ENCODE measurements around the gene MAST4.

MAST4 gene

DNA sequence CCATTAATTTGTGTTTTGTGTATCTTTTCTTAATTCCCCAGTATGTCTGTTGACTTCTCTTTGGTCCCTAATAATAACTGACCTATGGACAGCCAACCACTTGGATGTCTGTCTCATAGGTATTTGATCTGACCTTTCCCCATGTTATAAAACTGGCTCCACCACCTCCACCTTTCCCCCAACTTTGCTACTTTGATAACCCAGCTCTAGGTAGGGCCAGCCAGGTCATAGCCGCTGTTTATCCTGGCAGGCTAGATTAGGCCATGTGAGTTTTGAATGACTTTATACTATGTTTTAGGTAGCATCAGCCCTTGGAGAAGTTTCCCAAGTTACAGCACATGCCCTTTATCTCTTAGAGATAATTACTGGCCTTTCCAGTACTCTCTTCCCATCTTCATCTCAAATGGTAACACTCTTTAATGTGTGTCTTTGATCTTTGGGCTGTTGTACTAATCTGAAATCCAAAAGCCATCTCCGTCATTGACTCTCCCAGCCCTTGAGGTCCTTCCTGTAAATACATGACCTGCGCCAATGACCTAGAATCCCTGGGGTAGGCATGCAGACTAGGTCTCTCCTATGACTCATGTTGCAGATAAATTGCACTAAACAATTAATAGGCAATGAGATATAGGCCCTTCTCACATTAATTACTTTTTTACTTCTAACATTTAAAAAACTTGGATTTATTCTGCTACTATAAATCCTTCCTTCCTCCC, 447.8 kb downstream of the MAST4 start:
- no peak for DNase-seq
- in situ Hi-C loops (cut with HindIII; ENCODE audit: low pct_ligation_motif_present, low pct_unique_long_range_greater_than_20kb, low sequenced_read_pairs) = no loop called here

DNA sequence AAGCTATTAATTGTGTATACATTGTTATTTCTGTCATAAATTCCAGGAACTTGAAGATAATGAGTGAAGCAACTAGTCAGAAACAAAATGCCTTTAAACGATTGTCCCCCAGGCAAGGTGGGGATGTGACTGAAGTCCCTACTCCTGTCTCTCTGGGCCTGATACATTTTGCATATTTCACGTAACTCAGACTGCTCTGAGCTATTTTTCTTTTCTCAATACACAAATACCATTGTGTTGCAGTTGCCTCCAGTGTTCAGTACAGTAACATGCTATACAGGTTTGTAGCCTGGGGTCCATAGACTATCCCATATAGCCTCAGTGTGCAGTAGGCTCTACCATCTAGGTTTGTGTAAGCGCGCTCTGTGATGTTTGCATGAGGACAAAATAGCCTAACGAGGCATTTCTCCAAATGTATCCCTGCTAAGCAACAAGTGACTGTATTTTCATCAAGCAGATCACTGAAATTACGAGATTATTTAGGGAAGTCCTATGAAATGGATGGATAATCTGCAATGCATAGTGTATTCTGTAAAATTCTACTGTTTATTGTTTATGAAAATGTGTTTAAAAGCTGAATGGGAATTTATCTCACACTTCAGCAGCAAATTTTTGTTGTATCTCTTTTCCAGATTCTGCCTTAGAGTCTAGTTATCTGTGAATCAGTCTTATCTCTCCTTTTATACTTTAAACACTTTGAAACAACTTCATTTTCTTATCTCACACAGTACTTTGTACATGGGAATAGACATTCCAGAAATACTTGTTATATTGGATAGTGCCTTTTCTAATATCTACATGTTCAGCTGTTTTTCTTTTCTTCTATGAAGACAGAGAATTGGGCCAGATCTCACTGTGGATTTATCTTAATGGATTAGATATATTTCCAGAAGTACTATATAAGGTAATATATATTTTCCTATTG, 449.9 kb downstream of the MAST4 start:
- in situ Hi-C loops (cut with HindIII; ENCODE audit: low pct_ligation_motif_present, low pct_unique_long_range_greater_than_20kb, low sequenced_read_pairs) = no loop called here
- DNase-seq = no peak

DNA sequence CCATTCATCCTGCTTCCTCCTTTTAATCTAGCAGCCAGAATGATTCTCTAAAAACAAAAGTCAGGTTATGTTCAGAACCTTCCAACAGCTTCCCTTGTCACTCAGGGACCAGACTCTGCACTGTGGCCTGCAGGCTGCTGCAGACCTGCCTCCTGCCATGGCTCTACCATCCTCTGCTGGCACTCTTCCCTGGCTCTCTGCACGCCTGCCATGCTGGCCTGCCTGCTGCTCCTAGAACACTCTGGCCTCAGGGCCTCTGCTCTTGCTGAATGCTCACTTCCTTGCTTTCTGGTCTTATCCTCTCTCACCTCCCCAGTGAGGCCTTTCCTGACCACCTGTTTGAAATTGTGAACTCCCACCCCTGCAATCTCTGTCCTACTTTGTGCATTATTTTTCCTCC, 451.0 kb downstream of the MAST4 start:
- in situ Hi-C loops (cut with HindIII; ENCODE audit: low pct_ligation_motif_present, low pct_unique_long_range_greater_than_20kb, low sequenced_read_pairs) = no loop called here
- DNase-seq = no peak

DNA sequence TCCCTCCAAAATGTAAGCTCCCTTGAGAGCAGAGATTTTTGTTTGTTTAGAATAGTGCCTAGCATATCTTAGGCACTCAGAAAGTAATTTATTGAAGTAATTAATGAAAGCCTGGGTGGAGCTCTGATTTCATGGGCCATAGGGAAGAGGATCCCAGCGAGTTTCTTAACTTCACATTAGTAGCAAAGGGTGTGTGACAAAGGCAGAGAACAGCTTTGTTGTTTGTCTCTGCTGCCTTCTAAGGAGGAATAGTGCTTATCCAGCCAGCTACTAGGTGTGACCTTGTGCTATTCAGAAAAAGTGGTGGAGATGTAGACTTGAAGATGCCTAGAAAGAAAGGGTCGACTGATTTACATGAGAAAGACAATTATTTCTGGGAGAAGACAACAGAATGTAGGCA, 451.4 kb downstream of the MAST4 start:
- in situ Hi-C loops (cut with HindIII; ENCODE audit: low pct_ligation_motif_present, low pct_unique_long_range_greater_than_20kb, low sequenced_read_pairs) = no loop called here

DNA sequence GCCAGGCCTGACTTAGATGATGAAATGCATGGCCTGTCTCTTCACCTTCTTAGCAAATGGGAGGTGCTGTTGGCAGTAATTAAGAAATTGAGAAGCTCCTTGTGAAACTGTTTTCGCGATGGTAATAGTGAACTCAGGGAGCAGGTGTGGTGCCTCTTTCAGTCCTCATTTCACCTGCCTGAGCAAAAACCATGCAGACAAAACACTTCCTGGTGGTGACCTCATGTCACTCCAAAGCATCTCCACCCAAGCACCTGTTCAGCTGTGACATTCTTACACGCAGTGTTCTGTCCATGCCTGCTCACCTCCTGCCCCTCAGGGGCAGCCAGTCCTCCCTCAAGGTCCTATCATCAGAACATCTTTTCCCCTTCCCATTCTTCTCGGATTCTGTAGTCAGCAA, 453.9 kb downstream of the MAST4 start:
- no peak for DNase-seq
- in situ Hi-C loops (cut with HindIII; ENCODE audit: low pct_ligation_motif_present, low pct_unique_long_range_greater_than_20kb, low sequenced_read_pairs) = no loop called here

More for the DNA sequence above, 451.4 kb downstream of the MAST4 start:
- no peak for DNase-seq

DNA sequence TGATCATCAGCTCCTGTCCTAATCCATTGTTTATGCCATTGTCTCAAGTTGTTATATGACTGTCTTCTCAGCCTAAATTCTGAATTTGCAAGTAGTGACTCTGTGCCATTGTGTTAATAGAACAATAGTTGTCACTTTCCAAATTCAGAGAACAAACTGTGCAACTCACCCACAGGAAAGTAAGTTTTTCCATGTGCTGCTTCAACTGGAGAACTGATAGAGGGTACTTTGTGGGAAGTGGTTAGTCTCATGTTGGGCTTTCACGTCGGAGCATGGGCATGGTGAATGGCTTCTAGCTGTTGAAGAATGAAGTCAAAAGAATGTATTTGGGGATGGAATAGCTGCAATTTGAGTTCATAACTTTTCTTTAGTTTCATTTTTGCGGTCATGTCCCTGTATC, 454.4 kb downstream of the MAST4 start:
- no peak for DNase-seq
- in situ Hi-C loops (cut with HindIII; ENCODE audit: low pct_ligation_motif_present, low pct_unique_long_range_greater_than_20kb, low sequenced_read_pairs) = no loop called here

DNA sequence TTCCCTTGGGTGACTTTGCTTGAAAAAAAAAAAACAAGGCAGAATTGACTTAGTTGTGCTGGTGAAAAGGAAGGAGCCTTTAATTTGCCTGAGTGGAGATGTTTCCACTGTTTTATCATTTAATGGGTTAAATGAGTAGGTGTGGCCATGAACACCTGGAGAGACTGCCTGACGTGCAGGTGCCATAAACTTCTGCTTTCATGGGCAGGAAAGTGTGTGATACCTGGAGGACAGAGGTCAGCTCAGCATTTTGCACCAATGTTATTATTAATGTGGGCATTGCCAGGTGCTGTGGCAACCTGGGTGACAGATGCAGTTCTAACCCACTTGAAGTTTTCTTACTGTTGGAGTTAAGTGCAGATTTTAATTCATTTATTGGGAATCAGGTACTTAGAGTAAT, 455.0 kb downstream of the MAST4 start:
- in situ Hi-C loops (cut with HindIII; ENCODE audit: low pct_ligation_motif_present, low pct_unique_long_range_greater_than_20kb, low sequenced_read_pairs) = no loop called here
- no peak for DNase-seq

DNA sequence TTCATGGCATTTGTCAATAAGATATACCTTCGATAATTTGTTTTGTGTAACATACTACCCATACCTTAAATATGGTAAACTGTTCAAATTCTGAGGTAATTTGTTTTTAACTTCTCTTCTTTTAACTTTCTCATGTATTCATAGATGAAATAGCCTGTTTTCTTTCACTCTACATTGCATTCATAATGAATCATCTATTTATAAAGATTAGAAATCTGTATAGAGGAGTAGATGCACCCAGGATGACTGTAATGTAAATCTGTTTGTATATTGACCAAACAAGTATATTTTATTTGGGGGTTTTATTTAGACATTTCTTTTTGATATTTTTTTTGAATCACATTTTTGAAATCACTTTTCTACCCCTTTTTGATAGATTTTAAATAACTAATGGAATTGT, 455.8 kb downstream of the MAST4 start:
- no peak for DNase-seq
- in situ Hi-C loops (cut with HindIII; ENCODE audit: low pct_ligation_motif_present, low pct_unique_long_range_greater_than_20kb, low sequenced_read_pairs) = no loop called here

DNA sequence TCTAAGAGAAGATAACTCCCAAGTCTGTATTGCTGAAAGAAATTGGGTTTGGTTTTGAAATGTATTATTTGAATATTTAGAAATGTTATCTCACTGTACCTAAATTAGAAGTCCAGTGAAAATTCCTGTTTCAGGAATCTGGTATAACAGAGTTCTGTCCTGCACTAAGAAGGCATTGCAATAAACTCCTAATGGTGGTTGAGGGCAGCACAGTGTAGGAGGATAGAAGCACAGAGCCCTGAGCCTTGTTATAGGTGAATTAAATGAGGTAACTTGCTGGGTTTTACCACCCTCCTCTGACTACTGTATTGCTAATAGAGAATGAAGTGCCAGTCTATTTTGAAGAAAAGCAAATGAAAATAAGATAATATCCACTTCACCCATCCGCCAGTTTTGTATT, 457.0 kb downstream of the MAST4 start:
- DNase-seq = no peak
- in situ Hi-C loops (cut with HindIII; ENCODE audit: low pct_ligation_motif_present, low pct_unique_long_range_greater_than_20kb, low sequenced_read_pairs) = no loop called here

DNA sequence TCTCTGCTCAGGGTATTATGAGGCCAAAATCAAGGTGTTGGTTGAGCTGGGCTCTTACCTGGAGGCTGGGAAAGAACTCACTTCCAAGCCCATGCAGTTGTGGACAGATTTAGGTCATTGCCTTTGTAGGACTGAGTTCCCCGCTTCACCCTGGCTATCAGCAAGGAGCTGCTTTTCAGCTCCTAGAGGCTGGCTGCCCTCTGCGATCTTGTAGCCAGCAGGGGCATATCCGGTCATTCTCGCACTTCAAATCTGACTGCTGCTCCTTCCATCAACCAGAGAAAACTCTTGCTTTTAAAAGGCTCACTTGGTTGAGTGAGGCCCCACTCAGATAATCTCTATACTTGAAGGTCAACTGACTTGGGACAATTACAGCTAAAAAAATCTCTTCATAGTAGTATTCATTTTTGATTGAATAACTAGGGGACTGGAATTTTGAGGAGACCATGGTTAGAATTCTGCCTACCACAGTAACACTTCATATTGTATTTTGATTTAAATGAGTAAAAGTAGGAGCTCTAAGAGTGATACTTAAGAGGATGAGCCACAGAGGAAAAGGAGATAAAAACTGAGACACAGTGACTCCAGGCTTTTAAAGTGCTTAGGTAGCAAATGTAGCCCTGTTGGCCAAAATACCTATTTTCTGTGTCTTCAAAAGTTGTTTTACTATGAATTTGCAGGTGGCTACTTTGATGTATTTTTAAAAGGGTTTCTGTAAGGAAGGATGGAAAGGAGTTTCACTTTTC, 463.0 kb downstream of the MAST4 start:
- in situ Hi-C loops (cut with HindIII; ENCODE audit: low pct_ligation_motif_present, low pct_unique_long_range_greater_than_20kb, low sequenced_read_pairs) = no loop called here

DNA sequence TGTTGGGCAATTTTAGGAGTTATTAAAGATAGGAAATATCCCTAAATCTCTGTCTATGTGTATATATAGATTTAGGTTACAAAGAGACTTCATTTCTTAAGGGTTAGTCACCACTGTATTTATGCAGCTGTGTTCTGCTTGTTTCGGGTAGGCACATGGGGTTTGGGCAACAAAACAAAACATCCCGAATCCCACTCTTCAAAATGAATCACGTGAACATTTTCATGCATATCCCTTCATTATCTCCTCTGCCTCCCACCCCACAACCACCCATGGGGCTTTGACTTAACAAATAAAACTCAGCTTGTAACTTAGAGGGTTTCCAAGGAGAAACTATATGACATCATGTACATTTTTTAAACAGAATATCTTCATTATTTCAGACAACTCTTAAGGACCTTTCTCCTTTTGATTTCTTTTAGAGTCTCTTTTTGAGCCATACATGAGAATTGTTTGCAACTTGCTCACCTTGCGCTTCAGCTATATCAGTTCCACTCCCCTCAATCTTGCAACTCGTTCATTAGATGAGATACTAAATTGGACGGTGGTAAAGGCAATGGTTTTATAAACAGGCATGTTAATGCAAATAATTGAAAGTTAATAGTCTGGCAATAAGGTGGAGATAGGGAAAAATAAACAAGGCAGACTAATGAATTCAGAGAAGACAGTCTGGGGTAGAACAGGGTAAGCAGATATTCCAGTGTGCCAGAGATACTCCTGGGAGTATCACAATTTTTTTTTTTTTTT, 463.7 kb downstream of the MAST4 start:
- DNase-seq = no peak

More for the DNA sequence above, 463.0 kb downstream of the MAST4 start:
- DNase-seq = no peak

DNA sequence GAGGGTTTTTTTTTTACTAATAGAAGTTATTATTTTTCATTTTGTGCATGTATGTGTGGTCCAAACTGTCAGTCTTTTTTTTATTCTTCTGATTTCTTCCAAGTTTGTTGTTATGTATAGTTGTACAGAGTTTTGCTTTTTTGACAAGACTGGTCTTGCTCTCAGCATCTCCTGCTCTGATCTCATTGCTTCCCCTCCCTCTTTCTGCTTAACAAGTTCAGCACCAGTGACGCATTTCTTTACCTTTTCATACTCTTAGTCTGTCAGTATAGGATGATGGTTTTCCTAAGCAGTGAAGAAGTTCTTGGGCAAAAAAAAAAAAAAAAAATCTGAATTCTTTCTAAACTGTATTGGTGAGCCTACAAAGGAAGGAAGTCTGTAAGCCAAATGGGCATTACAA, 465.3 kb downstream of the MAST4 start:
- in situ Hi-C loops (cut with HindIII; ENCODE audit: low pct_ligation_motif_present, low pct_unique_long_range_greater_than_20kb, low sequenced_read_pairs) = no loop called here
- no peak for DNase-seq

More for the DNA sequence above, 463.7 kb downstream of the MAST4 start:
- in situ Hi-C loops (cut with HindIII; ENCODE audit: low pct_ligation_motif_present, low pct_unique_long_range_greater_than_20kb, low sequenced_read_pairs) = no loop called here

DNA sequence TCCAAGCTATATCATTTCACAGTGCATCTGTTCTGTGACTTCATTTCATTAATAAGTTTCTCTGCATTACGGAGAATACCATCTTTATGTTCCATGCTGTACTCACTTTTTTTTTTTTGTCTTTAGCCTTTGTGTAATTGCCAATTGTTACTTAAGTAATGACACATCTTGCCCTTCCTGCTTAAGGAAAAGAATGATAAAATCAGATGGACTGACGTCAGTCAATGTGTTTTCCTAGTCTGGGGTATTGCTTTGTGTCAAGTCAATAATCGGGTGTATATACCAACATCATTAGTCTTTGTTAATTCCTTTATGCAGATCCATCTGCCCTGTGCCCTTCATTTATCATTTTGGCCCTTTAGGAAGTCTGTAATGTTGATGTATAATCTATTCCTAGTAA, 466.9 kb downstream of the MAST4 start:
- in situ Hi-C loops (cut with HindIII; ENCODE audit: low pct_ligation_motif_present, low pct_unique_long_range_greater_than_20kb, low sequenced_read_pairs) = no loop called here
- no peak for DNase-seq

DNA sequence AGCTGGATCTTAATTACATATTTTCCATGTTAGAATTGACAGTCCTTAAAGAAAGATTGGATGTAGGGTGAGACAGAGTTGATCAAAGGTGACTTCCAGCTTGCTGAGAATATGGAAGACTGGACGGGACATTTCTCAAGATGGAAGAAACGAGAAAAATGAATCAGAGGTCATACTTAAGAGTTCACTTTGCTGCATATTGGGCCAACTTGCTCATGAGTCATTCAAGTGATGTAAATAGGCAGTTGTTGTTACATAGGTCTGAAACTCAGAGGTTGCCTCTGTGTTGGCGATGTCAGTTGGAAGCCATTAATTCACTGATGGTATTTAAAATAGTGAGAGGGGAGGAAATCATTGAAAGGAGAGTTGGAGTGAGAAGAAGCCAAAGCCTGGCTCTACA, 467.6 kb downstream of the MAST4 start:
- DNase-seq = no peak

DNA sequence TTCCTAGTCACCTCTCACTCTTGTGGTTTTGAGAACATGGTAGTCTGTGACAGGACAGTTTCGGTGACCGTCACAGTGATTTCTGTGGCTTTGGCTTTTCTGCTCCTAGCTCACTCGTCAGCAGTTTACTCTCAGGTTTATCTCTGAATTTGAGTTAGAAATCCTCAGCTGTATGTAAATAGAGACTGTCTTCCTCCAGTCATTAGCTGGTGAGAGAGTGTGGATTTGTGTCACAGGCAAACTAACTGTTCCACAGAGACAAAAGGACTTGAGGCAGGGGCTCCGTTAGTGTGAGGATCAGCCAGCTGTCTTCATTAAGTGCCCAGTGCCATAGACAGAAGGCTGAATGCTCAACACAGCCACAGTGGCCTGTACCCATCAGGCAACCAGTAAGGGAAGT, 469.0 kb downstream of the MAST4 start:
- no peak for DNase-seq
- in situ Hi-C loops (cut with HindIII; ENCODE audit: low pct_ligation_motif_present, low pct_unique_long_range_greater_than_20kb, low sequenced_read_pairs) = no loop called here

More for the DNA sequence above, 467.6 kb downstream of the MAST4 start:
- in situ Hi-C loops (cut with HindIII; ENCODE audit: low pct_ligation_motif_present, low pct_unique_long_range_greater_than_20kb, low sequenced_read_pairs) = no loop called here

DNA sequence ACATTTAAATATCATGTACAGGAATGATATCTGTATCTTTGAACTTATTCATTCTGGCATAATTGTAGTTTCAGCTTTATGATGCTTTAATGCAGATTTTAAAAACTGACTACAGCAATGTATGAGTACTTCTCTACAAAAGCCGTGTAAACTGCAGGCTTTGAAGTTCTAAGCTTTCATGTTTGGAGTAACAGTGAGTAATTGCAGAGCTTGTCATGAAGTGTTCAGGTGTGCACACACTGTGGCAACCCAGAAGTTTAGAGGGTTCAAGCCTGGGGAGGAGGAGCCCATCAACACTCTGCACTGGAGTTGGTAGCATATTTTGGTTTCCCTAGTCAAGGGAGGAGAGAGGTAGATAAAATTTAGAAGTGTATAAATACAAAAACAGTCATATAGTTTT, 469.5 kb downstream of the MAST4 start:
- DNase-seq = no peak
- in situ Hi-C loops (cut with HindIII; ENCODE audit: low pct_ligation_motif_present, low pct_unique_long_range_greater_than_20kb, low sequenced_read_pairs) = no loop called here

DNA sequence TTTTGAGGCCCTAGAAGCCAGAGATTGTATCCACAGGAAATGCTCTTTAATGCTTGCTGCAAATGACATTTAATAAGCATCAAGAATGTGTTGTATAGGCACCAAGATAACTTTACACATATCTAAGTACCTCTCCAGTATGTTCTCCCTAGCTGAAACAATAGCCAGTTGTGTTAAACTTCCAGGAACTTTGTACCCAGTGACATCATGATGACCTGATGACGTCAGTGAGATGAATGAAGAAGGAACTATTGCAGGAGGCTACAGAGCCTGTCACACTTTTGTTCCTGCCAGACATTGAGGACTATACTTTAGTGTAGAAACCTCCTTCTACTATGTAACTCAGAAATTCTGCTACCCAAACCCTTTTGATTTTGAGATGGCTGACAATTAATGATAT, 470.6 kb downstream of the MAST4 start:
- in situ Hi-C loops (cut with HindIII; ENCODE audit: low pct_ligation_motif_present, low pct_unique_long_range_greater_than_20kb, low sequenced_read_pairs) = no loop called here
- no peak for DNase-seq

DNA sequence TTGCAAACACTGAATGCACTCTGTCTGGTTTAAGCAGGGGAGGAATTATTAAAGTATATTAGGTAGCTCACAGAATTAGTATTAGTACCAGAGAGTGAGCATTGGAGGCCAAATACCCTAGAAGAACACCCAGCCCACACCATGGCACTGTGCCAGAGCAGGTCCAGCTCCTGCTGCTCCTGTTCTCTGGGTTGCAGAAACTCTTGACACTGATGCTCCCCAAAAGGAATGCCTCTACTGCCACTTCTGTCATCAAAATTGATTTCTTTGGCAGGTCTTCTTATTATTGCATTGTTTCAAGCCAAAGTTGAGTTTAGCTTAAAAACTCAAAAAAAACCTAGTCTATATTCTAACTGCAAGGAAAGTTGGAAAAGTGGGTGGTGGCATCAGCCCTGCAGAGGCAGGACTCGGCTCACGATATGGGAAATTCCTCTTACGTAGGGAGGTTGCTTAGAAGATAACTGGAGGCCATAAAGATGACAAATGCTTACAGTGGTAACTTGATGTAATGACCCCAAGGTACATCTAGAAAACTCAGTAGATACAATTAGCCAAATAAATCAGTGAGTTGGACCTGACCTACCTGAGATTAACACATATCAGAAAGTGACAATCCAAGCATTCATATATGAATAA, 477.0 kb downstream of the MAST4 start:
- no peak for DNase-seq
- in situ Hi-C loops (cut with HindIII; ENCODE audit: low pct_ligation_motif_present, low pct_unique_long_range_greater_than_20kb, low sequenced_read_pairs) = no loop called here
